ENCODE results near the gene SLC6A9.

SLC6A9 gene

DNA sequence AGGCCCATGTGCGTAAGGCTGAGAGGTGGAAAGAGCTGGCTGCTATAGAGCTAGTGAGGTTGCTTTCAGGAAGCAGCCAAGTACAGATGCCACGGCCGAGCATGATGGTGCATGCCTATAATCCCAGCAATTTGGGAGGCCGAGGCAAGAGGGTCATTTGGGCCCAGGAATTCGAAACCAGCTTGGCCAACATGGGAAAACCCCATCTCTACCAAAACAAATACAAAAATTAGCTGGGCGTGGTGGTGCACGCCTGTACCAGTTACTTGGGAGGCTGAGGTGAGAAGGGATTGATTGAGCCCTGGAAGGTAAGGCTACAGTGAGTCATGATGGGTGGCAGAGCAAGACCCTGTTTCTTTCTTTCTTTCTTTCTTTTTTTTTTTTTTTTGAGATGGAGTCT, 37.2 kb downstream of the SLC6A9 start:
- no peak overlapping the region for H3K4me3 ChIP-seq (ENCODE audit: control insufficient read depth, low read depth, low read length)
- no peak for DNase-seq (ENCODE audit: low read depth)
- TF ChIP-seq, protein P1, sequence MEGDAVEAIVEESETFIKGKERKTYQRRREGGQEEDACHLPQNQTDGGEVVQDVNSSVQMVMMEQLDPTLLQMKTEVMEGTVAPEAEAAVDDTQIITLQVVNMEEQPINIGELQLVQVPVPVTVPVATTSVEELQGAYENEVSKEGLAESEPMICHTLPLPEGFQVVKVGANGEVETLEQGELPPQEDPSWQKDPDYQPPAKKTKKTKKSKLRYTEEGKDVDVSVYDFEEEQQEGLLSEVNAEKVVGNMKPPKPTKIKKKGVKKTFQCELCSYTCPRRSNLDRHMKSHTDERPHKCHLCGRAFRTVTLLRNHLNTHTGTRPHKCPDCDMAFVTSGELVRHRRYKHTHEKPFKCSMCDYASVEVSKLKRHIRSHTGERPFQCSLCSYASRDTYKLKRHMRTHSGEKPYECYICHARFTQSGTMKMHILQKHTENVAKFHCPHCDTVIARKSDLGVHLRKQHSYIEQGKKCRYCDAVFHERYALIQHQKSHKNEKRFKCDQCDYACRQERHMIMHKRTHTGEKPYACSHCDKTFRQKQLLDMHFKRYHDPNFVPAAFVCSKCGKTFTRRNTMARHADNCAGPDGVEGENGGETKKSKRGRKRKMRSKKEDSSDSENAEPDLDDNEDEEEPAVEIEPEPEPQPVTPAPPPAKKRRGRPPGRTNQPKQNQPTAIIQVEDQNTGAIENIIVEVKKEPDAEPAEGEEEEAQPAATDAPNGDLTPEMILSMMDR (IDR thresholded peaks at IDR 0.05; ENCODE audit: control insufficient read depth, insufficient read depth, low read depth, low read length, missing control alignments), result no peak

DNA sequence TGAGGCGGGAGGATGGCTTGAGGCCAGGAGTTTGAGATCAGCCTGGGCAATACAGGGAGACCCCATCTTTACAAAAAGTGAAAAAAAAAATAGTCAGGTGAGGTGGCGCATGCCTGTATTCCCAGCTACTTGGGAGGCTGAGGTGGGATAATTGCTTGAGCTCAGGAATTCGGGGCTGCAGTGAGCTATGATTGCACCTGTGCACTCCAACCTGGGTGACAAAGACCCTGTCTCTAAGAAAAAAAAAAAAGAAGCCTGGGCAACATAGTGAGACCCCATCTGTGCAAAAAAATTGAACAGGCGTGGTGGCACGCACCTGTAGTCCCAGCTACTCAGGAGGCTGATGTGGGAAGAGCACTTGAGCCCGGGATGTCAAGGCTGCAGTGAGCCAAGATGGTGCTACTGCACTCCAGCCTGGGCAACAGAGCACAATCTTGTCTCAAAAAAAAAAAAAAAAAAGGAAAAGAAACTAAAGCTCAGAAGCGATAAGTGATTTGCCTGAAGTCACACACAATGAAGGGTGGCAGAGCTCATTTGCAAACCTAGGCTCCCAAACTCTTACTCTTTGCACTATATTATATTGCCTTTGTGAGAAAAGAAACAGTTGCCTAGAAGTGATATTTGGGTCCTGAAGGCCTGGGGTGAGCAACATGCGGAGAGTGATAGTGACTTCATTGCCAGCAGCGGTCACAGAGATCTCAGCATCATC, 37.9 kb downstream of the SLC6A9 start:
- H3K4me3 ChIP-seq (ENCODE audit: control insufficient read depth, low read depth, low read length), result no peak overlapping the region
- TF ChIP-seq, protein P1 (IDR thresholded peaks at IDR 0.05; ENCODE audit: control insufficient read depth, insufficient read depth, low read depth, low read length, missing control alignments), result no peak
- no peak for DNase-seq (ENCODE audit: low read depth)

DNA sequence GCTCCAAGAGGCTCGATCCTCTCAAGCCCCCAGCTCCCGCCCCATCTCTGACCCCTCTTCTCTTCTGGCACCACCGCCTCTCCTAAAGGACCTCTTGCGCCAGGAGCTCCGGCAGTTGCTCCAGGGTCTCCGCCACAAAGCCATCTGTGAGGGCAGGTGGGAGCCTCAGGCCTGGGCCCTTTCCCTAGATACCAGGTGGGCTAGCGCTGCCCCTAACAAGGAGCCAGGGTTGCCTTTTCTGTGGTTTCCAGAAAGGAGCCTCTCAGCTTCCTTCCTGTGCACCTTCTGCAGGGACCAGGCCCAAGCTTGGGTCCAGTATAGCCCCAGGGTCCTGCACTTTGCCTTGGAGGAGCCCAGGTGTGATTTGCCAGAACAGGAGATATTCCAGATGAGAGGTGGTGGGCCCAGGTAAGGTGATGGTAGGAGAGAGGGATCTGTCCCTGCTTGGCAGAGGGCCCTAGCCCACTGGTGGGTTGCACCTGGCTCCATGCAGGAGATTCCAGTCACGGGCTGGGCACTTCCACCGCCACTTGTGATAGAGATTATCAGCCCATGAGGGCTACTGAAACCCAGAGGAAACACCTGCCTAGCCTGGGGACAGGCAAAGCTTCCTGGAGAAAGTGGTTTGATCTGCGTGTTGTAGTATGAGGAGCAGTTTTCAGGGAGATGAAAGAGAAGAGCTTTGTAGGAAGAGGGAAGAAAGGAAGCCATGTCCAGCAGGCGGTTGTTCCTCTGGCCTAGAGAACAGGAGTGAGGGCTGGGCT, 38.8 kb downstream of the SLC6A9 start:
- DNase-seq (ENCODE audit: low read depth), result no peak
- TF ChIP-seq, protein P1 (IDR thresholded peaks at IDR 0.05; ENCODE audit: control insufficient read depth, insufficient read depth, low read depth, low read length, missing control alignments), result no peak
- H3K4me3 ChIP-seq (ENCODE audit: control insufficient read depth, low read depth, low read length), result peak overlapping the region; percentile 55

DNA sequence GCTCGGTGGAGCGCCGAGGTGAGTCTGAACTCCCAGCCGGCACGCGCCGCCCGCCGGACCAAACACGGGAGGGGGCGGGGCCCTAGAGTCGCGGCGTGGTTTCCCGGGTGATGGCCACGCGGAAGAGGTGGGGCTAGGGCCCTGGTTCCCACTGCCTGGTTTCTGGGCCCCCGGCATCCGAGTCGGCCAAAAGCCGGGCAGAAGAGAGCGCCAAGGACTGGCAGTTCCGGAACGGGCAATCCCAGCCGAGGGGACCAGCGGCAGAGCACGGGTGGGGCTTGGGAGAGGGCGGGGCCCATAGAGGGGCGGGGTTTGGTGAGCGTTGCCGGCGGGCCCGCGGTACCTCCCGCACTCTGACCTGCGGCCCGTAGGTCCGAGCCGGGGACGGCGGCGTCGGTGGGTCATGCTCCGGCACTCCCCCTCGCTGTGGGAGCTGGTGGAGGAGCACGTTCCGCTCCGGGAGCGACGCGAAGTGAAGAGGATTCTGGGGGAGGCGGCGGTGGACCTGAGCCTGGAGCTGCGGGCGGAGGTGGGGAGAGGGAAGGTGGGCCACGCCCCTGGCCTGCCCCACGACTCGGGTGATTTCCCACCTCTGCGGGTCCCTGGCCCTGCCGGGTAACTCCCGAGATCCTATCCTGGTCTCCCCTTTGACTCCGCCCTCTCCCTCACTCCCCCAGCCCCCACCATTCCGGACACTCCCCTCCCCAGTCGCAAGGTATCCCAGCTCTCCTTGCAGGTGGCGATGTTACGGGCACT, 39.6 kb downstream of the SLC6A9 start, which contains the start of gene CCDC24:
CCDC24 (plus strand) TSS at position 124 of the 756 bp plus-strand sequence; CDS start at position 404, 280 bp downstream.
- TF ChIP-seq, protein P1 (IDR thresholded peaks at IDR 0.05; ENCODE audit: control insufficient read depth, insufficient read depth, low read depth, low read length, missing control alignments), result no peak
- H3K4me3 ChIP-seq (ENCODE audit: control insufficient read depth, low read depth, low read length), result peak within 1 kb of the TSS; percentile 55
- no peak for DNase-seq (ENCODE audit: low read depth)

DNA sequence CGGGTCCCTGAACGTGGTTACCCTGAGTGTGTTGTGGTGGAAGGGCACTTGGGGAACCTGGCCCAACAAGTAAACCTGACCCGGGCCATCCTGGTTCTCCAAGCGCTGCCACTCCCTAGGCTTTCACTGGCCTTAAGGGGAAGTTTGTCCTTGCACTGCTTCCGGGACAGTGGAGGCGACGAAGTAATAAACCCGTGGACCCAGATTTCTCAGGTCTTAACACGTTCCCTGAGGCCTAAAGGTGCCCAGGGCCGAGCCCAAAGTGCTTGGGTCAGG, 40.1 kb downstream of the SLC6A9 start:
- TF ChIP-seq, protein P1 (IDR thresholded peaks at IDR 0.05; ENCODE audit: control insufficient read depth, insufficient read depth, low read depth, low read length, missing control alignments), result no peak
- peak overlapping the region; percentile 55 for H3K4me3 ChIP-seq (ENCODE audit: control insufficient read depth, low read depth, low read length)
- DNase-seq (ENCODE audit: low read depth), result no peak

DNA sequence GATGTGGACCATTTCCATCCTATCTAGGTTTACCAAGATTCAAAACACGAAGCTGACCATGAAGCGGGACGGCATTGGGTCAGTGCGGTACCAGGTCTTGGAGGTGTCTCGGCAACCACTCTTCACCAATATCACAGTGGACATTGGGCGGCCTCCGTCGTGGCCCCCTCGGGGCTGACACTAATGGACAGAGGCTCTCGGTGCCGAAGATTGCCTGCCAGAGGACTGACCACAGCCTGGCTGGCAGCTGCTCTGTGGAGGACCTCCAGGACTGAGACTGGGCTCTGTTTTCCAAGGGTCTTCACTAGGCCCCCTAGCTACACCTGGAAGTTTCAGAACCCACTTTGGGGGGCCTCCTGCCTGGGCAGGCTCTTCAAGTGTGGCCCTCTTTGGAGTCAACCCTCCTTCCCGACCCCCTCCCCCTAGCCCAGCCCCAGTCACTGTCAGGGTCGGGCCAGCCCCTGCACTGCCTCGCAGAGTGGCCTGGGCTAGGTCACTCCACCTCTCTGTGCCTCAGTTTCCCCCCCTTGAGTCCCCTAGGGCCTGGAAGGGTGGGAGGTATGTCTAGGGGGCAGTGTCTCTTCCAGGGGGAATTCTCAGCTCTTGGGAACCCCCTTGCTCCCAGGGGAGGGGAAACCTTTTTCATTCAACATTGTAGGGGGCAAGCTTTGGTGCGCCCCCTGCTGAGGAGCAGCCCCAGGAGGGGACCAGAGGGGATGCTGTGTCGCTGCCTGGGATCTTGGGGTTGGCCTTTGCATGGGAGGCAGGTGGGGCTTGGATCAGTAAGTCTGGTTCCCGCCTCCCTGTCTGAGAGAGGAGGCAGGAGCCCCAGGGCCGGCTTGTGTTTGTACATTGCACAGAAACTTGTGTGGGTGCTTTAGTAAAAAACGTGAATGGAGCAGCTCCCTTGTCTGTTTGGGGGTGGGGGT, 40.7 kb downstream of the SLC6A9 start:
- no peak for DNase-seq (ENCODE audit: low read depth)
- peak overlapping the region; percentile 55 for H3K4me3 ChIP-seq (ENCODE audit: control insufficient read depth, low read depth, low read length)
- TF ChIP-seq, protein P1 (IDR thresholded peaks at IDR 0.05; ENCODE audit: control insufficient read depth, insufficient read depth, low read depth, low read length, missing control alignments), result peak; percentile 17

Data from AG09309 (cell line).